HepG2 (cell line): ENCODE measurements around the gene LARP1. TPM values are rescaled to one million over a fixed set of nuclear protein-coding genes. Genes with fewer than 3 reads are reported as not detected.
A peak's percentile ranks its signal among the peaks of the same experiment; 100 is the strongest.

Experiments used
- ARID2 ChIP-seq: sonication (generic); formaldehyde crosslinking; IDR thresholded peaks from 2 replicates; pipeline ENCODE4 v1.8.1; 2022; ENCODE audit warnings: mild to moderate bottlenecking, missing genetic modification reagents, borderline replicate concordance
- FLYWCH1 ChIP-seq: sonication (generic); formaldehyde crosslinking; IDR thresholded peaks from 2 replicates; pipeline ENCODE4 v1.8.1; 2023; ENCODE audit warnings: mild to moderate bottlenecking, missing genetic modification reagents
- HMGXB3 ChIP-seq: sonication (generic); formaldehyde crosslinking; IDR thresholded peaks from 2 replicates; pipeline ENCODE4 v1.4.0; 2020; ENCODE audit warnings: missing genetic modification reagents, borderline replicate concordance
- MATR3 ChIP-seq: sonication (generic); formaldehyde crosslinking; IDR thresholded peaks from 2 replicates; pipeline ENCODE4 v1.4.0; 2020; ENCODE audit warnings: missing genetic modification reagents
- MAZ ChIP-seq, 2 experiments: sonication (generic) in 1 of 2; formaldehyde crosslinking in 1 of 2; IDR thresholded peaks; 2 replicates each; pipeline versions ENCODE4 v1.5.0 to v1.6.1; 2012 to 2020; ENCODE audit warnings: low read depth in 2 of 2, mild to moderate bottlenecking in 2 of 2, borderline replicate concordance in 1 of 2, improper control_type of control experiment in 1 of 2, low read length in 1 of 2, missing genetic modification reagents in 1 of 2, moderate library complexity in 1 of 2
- SOX13 ChIP-seq, 3 experiments: fragments of 450-650 bp in 1 of 3; sonication (generic) in 1 of 3; formaldehyde crosslinking in 1 of 3; IDR thresholded peaks in 2 of 3; conservative IDR thresholded peaks in 1 of 3; 2 replicates each; pipeline versions ENCODE4 v1.5.0 to v1.6.1; 2016 to 2020; ENCODE audit warnings: antibody characterized with exemption in 1 of 3, mild to moderate bottlenecking in 1 of 3, missing compliant biosample characterization in 1 of 3, missing genetic modification reagents in 1 of 3, moderate library complexity in 1 of 3
- STAG1 ChIP-seq: sonication (generic); formaldehyde crosslinking; IDR thresholded peaks from 2 replicates; pipeline ENCODE4 v1.4.0; 2020; ENCODE audit warnings: missing genetic modification reagents
- ZNF275 ChIP-seq: sonication (generic); formaldehyde crosslinking; IDR thresholded peaks from 2 replicates; pipeline ENCODE4 v1.8.0; 2022; ENCODE audit warnings: missing genetic modification reagents, mild to moderate bottlenecking, inconsistent platforms, borderline replicate concordance
- ZNF407 ChIP-seq: sonication (generic); formaldehyde crosslinking; IDR thresholded peaks from one replicate; pipeline ENCODE4 v1.5.1; 2020; ENCODE audit warnings: mild to moderate bottlenecking, missing genetic modification reagents; ENCODE audit errors: not compliant biosample characterization
- ZZZ3 ChIP-seq: sonication (generic); formaldehyde crosslinking; IDR thresholded peaks from 2 replicates; pipeline ENCODE4 v1.4.0; 2020; ENCODE audit warnings: missing genetic modification reagents, mild to moderate bottlenecking, borderline replicate concordance
- polyA plus RNA-seq, 8 experiments: library from polyadenylated mRNA; depleted of rRNA in 3 of 8; stranded (reverse) in 7 of 8; unstranded in 1 of 8; fragments of >200 nt; fragmentation: Illumina TruSeq in 4 of 8; extraction: Trizol in 4 of 8; gene quantifications; 2 replicates each; pipeline versions ENCODE4 v1.2.1 to v1.2.3, GENCODE V29; 2011 to 2016; ENCODE audit warnings: low read depth in 4 of 8, missing spikeins in 1 of 8, mixed read lengths in 1 of 8; ENCODE audit not compliant: insufficient read depth in 1 of 8
- total RNA-seq, 5 experiments: library from RNA; depleted of rRNA; stranded (reverse); fragments of >200 nt; fragmentation: Illumina TruSeq; extraction: Trizol; gene quantifications; 2 replicates each; pipeline ENCODE4 v1.2.3, GENCODE V29; 2016; ENCODE audit warnings: low read depth in 1 of 5

The LARP1 gene
- total and polyA plus RNA-seq, 2 of the 13 experiments (the other 11 are each of a cell fraction or from before 2014, with no cell fraction given), result 45.2 to 61.4 TPM

GRCh38 chr5:154837009-154837901 is 82.1 kb downstream of the LARP1 start (continued):
- no peak for TF ChIP-seq ZNF407 (CRISPR knock-in tag)
- TF ChIP-seq STAG1, result no peak
- TF ChIP-seq FLYWCH1 (CRISPR knock-in tag), result no peak
- TF ChIP-seq MAZ (IDR thresholded peaks at IDR 0.05; ENCODE audit: borderline replicate concordance, low read depth, low read length), result no peak
- no peak for TF ChIP-seq MAZ (CRISPR knock-in tag; IDR thresholded peaks at IDR 0.05; ENCODE audit: low read depth)
- no peak for TF ChIP-seq ARID2 (CRISPR knock-in tag)
- no peak for TF ChIP-seq ZZZ3
- TF ChIP-seq HMGXB3 (CRISPR knock-in tag), result no peak
- no peak for TF ChIP-seq MATR3 (CRISPR knock-in tag)
- TF ChIP-seq ZNF275 (CRISPR knock-in tag), result no peak
- peak; percentile 49; the same call in 1 of the 2 replicates for TF ChIP-seq SOX13 (IDR thresholded peaks at IDR 0.05)
- peak in 1 of 2 experiments; percentile 75; a peak in 2 of 4 replicates for TF ChIP-seq SOX13 (CRISPR knock-in tag; conservative IDR thresholded peaks at IDR 0.05 in 1 of 2, IDR thresholded peaks at IDR 0.05 in 1 of 2)
